ENCODE measurements around the gene LRRC25.

GRCh38 chr19:18437491-18438330 lies 40.3 kb upstream of the LRRC25 start, which contains the start of gene ISYNA1:
- TF ChIP-seq ATF2 (CRISPR knock-in tag; IDR thresholded peaks at IDR 0.05; ENCODE audit: borderline replicate concordance, low read depth): no peak
- TF ChIP-seq MAX (CRISPR knock-in tag; IDR thresholded peaks at IDR 0.05): peak; percentile 68
- TF ChIP-seq, protein P1, sequence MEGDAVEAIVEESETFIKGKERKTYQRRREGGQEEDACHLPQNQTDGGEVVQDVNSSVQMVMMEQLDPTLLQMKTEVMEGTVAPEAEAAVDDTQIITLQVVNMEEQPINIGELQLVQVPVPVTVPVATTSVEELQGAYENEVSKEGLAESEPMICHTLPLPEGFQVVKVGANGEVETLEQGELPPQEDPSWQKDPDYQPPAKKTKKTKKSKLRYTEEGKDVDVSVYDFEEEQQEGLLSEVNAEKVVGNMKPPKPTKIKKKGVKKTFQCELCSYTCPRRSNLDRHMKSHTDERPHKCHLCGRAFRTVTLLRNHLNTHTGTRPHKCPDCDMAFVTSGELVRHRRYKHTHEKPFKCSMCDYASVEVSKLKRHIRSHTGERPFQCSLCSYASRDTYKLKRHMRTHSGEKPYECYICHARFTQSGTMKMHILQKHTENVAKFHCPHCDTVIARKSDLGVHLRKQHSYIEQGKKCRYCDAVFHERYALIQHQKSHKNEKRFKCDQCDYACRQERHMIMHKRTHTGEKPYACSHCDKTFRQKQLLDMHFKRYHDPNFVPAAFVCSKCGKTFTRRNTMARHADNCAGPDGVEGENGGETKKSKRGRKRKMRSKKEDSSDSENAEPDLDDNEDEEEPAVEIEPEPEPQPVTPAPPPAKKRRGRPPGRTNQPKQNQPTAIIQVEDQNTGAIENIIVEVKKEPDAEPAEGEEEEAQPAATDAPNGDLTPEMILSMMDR (IDR thresholded peaks at IDR 0.05): no peak
- no peak for TF ChIP-seq ZSCAN18 (CRISPR knock-in tag; IDR thresholded peaks at IDR 0.05)
- TF ChIP-seq, protein P2, sequence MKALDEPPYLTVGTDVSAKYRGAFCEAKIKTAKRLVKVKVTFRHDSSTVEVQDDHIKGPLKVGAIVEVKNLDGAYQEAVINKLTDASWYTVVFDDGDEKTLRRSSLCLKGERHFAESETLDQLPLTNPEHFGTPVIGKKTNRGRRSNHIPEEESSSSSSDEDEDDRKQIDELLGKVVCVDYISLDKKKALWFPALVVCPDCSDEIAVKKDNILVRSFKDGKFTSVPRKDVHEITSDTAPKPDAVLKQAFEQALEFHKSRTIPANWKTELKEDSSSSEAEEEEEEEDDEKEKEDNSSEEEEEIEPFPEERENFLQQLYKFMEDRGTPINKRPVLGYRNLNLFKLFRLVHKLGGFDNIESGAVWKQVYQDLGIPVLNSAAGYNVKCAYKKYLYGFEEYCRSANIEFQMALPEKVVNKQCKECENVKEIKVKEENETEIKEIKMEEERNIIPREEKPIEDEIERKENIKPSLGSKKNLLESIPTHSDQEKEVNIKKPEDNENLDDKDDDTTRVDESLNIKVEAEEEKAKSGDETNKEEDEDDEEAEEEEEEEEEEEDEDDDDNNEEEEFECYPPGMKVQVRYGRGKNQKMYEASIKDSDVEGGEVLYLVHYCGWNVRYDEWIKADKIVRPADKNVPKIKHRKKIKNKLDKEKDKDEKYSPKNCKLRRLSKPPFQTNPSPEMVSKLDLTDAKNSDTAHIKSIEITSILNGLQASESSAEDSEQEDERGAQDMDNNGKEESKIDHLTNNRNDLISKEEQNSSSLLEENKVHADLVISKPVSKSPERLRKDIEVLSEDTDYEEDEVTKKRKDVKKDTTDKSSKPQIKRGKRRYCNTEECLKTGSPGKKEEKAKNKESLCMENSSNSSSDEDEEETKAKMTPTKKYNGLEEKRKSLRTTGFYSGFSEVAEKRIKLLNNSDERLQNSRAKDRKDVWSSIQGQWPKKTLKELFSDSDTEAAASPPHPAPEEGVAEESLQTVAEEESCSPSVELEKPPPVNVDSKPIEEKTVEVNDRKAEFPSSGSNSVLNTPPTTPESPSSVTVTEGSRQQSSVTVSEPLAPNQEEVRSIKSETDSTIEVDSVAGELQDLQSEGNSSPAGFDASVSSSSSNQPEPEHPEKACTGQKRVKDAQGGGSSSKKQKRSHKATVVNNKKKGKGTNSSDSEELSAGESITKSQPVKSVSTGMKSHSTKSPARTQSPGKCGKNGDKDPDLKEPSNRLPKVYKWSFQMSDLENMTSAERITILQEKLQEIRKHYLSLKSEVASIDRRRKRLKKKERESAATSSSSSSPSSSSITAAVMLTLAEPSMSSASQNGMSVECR (CRISPR knock-in tag; IDR thresholded peaks at IDR 0.05; ENCODE audit: borderline replicate concordance): 0 out of 2 replicates have a peak, but pooled peaks have one; percentile 64
- TF ChIP-seq, protein P3, sequence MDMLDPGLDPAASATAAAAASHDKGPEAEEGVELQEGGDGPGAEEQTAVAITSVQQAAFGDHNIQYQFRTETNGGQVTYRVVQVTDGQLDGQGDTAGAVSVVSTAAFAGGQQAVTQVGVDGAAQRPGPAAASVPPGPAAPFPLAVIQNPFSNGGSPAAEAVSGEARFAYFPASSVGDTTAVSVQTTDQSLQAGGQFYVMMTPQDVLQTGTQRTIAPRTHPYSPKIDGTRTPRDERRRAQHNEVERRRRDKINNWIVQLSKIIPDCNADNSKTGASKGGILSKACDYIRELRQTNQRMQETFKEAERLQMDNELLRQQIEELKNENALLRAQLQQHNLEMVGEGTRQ (CRISPR knock-in tag; IDR thresholded peaks at IDR 0.05): no peak
- no peak; the same call in 1 of the 2 replicates for TF ChIP-seq ESRRA (CRISPR knock-in tag; IDR thresholded peaks at IDR 0.05; ENCODE audit: borderline replicate concordance)
- no peak for TF ChIP-seq GRHL2 (CRISPR knock-in tag; IDR thresholded peaks at IDR 0.05; ENCODE audit: insufficient replicate concordance, severe bottlenecking)
- TF ChIP-seq NFATC4 (CRISPR knock-in tag; IDR thresholded peaks at IDR 0.05): no peak

Data from WTC11 (cell line).